HG03025 (cell line): Measurements from ENCODE around the gene FGR.

Experiments
- ATAC-seq: cut with Tn5 transposase; IDR thresholded peaks from one replicate; pipeline ENCODE4 v1.9.1; 2021; ENCODE audit warnings: mild to moderate bottlenecking, moderate library complexity; ENCODE audit not compliant: unreplicated experiment, low FRiP score

FGR gene

DNA sequence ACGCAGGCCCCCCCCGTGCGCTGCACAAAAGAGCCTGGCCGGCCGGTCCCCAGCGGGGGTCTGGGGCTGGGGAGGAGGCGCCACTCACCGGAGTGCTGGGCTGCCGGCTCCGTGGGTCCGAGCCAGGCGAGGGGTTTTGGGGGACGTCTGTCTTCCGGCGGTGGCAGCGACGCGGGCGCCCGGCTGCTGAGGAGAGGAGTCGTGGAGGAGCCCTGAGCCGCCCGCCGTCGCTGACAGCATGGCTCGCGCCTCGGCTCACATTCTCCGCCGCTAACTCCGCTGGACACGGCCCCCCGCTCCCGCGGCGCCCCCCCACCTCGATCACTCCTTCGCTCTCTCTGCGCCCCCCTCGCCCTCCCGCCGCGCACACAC lies 31.7 kb downstream of the FGR start:
- no peak for ATAC-seq

DNA sequence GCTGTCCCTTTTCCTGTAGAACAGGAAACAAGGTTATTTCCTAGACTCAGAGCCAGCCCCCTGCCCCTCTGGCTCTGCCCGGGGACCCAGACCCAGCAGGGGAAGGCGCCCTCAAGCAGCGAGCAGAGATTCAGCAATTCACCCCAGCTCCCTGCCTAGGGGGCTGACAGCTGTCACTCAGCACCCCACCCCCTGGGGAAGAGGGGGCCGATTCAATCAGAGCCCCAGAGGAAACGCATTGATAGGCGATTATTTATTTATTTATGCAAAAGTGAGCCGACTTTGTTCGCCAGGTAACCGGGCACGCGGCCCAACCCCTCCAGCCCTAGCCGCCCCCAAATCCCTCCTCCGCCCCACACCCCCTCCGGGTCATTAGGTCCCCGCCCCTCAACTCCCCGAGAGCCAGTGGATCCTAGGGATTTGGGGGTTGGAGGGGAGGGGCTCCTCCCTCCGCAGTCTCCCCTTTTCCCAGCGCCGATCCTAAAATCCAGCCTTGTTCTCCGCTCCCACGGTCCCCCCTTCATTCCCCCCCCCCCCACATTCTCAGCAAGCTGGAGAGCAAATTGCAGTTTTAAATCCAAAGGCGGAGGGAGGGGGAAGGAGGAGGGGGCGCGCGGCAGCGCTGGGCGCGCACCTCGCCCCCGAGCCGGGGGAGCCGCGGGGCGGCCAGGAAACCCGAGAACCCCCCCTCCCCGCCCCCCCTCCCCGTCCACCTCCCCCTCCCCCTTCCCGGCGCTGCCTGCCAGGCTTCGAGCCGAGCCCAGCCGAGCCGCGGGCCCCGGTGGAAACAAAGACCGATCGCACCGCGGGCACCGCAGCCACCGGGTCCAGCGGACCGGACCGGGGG lies 32.3 kb downstream of the FGR start:
- no peak for ATAC-seq

DNA sequence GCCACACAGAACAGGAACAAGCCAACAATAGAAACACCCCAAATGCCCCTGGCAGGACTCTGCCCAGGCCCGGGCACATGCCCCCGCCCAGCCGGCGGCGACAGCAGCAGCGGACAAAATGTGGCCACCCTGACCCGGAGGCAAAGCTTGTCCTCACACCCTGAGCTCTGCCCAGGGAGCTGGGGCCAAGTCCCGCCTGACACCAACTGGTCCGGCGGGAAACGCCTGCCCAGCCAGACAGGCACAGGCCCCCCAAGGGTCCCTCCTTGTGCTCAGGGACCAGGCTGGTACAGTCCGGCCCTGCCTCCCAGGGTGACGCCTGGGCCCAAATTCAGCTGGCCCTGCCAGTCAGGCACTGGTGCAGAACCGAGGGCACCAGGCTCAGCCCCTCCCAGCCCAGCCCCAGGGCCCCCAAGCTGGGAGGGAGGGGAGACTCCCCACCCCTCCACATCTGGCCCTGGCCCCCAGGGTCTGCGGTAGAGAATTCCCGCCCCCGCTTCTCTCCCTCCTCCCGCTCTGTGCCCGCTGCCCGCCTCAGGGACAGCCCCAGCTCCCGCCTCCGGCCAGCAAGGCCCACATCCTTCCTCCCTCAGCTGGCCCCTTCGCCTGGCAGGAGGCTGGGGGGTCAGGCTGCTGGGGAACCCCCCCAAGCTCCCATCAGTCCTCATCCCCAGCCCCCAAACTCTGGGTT lies 33.1 kb downstream of the FGR start:
- no peak for ATAC-seq

DNA sequence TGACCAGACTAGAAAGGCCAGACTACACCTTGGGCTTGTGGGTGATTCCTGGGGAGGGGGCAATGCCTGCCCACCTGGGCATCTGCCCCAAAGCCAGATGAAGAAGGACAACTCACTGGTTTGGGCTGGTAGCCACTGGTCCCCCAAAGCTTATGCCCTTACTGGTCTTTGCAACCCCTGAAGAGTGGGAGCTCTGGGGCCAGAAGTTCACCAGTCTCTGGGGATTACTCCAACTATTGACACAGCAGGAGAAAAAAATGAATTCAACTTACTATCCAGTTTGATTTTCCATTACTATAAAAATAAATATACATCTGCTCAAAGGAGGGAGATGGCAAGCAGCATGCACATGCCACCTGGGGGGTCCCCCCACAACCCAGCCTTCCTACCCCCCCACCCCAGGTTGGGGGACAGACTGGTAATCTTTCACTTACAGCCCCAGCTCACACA lies 33.6 kb downstream of the FGR start:
- no peak for ATAC-seq

DNA sequence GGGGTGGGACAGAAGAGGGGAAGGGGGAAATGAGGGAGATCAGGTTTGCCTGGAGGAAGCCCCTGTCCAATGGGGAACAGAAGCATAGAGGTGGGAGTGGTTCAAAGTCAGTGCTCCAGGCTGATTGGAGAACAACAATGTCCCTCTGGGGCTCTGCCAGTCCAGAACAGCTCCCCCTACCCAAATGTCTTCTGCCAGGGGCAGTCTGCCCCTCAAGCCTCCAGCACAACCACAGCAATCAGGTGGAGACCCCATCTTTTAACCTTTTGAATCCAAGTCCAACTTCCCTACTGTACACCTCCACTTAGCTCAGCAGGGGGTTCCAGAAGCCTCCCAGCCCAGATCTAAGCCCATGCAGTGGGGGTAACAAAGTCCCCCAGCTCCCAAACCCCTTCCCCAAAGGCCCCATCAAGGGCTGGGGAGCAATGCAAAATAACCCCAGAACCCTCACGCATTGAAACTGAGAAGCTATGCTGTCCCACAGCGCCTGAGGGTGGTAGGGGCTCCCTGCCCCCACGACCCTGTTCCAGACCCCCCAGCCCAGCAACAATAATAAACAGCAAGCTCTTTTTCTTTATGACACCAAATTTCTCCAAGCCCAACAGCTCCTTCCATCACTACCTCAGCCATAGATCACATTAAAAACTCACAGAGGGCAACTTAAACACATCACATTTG lies 34.3 kb downstream of the FGR start:
- no peak for ATAC-seq

DNA sequence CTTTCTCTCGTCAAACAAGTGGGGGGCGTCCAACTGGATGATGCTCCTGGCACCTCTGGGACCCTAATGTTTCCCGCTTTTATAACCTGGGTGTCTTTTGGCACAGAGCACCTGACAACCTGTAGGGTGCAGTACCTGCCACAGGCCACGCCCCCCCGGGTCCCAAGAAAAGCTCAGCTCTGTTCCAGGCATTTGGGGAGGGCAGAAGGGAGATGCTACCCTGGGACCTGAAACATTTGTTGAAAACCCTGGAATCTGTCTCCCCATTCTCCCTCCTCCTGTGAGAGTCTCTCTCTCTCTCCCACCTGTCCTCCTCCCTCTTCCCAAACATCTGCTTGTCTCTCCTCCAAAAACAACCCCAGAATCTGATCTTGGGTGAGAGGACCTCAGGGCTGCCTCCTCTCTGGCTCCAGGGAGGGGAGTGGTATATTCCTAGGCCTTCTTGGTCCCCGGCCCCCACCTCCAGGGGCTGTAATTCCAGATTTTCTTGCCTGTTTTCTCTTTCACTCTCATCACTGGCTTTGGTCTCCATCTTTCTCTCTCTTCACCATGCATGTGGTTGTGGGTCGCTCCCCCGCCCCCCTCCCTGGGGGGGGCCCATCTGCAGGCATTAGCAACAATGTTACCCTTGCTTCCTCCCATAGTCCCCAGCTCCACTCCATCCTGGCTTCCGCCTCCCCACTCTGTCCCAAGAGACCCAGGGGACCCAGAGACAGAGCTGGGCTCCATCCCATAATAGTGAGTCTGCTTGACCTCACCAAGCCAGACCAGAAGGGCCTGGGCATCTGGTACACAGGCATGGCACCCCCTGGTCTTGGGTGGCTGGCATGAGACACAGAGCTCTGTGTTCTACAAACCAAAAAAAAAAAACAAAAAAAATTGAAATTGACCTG lies 35.1 kb downstream of the FGR start:
- ATAC-seq = no peak

DNA sequence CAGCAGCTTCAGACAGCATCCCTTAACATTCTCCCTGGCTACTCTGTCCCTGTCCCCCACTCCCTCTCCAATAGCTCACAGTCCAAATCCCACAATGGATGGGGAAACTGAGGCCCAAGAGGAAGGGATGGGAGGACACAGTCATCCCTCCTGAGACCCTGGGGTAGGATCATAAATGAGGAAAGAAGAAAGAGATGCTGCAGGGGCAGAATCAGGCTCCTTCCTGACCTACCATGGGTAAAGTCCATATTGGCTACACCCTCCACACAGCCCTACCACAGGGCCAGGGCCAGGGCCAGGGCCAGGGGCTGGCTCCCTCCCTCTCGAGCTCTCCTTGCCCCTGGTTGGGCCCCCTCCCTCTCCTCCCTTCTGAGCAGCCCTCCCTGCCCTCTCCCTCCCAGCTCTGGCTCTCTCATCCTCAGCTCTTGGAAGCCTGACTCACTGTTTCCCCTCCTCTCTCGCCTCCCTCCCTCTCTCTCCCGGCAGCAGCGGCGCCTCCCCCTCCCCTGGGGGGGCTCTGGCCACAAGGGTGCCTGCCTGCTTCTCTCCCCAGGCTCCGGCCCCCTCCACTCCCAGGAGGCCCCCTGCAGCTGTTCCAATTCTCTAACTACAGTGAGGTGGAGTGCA lies 36.0 kb downstream of the FGR start:
- ATAC-seq = no peak

DNA sequence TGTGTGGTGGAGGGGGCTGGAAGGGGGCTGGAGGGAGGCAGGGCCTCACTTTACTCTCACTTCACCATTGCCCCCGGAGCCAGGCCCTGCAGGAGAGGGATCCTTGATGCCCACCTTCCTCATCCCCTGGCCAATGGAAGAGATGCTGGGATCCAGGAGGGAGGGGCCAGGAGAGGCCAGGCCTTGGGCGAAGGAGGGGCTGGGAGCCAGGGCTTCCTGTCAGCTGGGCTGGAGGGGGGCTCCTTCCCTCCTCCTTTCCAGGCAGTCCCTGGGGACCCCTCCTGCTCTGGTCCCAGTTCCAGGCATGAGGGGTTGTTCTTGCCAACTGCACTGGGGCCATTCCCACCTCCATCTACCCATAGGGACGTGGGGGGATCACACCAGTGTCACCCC lies 36.7 kb downstream of the FGR start:
- ATAC-seq = no peak

DNA sequence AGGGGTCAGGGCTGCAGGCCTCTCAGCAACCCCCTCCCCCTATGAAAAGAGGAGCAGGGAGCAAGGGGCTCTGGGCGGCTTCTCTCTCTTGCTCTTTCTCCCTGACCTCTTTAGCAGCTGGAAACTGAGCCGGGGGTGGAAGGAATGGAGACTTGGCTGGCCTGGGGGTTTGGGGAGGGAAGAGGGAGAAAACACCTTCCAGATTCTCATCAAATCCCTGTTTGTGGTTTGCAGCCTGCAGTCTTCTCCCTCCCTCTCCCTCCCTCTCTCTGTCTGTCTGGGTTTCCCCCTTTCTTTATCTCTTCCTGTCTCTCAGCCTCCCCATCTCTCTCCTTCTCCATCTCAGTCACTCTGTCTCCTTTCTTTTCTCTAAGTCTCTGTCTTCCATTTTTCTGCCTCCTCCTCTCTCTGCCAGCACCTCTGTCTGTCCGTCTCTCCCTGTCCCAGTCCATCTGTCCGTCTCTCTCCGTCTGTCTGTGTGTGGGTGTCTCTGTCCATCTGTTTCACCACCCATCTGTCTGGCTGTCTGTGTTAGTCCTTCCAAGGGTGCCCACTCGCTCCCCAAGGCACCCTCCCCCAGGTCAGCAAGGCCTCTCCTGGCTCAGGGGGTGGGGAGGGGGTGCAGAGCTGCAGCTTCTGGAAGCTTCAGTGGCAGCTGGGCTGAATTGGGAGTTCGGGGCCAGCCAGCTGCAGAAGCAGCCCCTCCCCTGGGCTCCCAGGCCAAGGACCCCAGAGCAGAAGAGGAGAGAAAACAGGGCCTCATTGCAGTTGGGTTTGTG lies 37.3 kb downstream of the FGR start:
- no peak for ATAC-seq

DNA sequence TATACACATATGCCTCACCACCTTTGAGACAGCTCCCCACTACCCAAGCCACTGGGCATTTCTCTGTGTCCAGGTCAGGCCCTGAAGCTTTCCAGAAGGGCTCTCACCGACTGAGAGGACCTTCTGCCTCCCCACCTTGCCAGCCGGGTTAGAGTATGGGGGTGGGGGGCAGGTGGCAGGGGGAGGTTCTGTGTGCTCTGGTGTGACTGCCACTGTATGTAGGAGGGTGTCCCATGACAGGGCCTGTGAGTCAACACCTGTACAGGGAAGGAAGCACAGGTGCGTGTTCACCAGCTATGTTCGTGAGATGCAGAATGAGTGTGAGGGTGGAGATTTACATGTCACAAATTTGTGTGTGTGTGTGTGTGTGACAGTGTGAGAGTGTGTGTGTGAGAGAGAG lies 38.0 kb downstream of the FGR start:
- no peak for ATAC-seq

DNA sequence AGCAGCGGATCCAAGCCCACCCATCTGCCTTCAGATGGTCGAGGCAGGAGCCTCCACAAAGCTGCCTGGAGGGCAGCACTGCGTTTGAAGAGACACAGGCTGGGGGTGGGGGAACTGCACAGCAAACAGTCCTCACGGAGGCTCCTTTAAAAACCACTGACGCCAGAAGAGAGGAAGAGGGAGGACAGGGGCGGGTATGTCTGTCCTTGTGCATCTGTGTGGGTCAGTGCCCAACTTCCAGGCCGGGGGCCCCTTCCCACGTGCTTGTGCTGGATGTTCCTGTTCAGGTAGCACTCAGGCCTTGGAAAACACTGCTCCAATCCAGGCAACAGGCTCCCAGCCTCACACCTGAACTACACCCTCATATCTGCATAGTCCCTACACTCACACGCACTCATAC lies 38.7 kb downstream of the FGR start:
- no peak for ATAC-seq

DNA sequence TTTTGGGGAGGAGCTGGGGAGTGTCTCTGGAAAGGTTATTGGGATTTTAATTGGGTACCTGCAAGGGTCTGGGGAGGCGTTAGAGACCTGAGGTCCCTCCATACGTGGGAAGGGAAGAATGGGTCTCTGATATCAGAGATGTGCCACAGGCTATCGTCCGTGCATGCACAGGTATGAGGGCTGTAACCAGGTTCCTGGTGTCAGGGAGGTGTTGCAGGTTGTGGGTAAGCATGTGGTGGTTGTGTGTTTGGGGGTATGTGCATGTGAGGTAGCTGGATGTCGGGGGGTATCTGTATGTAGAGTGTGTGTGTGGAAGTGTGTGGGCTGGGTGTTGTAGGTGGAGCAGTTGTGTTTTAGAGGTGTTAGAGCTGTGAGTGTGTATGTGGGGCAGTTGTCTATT lies 39.4 kb downstream of the FGR start:
- no peak for ATAC-seq

DNA sequence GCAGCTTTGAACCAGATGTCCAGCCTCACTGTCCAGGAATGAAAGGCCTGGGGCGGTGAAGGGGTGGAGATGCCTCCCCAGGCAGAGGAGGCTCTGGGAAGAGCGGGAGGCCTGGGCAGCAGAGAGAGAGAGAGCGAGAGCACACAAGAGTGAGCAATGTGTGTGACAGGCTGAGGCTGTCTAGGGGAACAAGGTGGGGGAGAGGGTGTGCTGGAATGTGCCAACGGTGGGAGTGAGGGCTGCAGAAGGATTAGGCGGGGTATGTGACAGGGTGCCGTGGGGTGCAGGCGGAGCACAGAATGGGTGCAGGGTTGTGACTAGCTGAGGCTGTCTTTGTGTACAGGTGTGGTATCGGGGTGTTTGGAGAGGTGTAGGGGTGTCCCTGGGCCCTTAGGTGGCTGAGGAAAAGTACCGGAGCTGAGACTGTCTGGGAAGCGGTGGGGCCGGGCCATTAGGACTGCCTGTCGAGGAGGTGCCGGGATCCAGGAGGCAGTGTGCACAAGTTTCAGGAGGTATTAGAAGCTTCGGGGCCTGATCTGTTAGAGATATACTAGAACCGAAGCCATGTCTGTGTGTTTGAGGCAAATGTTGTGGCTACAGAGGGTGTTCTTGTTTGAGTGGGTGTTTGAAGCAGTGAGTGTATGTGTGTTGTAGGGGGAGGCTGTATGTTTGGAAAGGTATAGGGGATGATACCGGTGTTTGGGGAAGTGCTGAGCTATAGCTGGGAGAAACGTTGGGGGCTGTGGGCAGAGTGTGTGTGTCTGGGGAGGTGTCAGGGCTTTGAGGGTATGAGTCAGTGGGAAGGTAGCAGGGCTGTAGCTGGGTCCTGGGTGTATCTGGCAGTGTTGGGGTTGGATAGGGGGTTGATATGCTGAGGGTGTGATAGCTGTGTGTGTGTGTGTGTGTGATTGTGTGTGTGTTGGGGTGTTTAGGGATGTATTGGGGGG lies 40.1 kb downstream of the FGR start:
- ATAC-seq = no peak

DNA sequence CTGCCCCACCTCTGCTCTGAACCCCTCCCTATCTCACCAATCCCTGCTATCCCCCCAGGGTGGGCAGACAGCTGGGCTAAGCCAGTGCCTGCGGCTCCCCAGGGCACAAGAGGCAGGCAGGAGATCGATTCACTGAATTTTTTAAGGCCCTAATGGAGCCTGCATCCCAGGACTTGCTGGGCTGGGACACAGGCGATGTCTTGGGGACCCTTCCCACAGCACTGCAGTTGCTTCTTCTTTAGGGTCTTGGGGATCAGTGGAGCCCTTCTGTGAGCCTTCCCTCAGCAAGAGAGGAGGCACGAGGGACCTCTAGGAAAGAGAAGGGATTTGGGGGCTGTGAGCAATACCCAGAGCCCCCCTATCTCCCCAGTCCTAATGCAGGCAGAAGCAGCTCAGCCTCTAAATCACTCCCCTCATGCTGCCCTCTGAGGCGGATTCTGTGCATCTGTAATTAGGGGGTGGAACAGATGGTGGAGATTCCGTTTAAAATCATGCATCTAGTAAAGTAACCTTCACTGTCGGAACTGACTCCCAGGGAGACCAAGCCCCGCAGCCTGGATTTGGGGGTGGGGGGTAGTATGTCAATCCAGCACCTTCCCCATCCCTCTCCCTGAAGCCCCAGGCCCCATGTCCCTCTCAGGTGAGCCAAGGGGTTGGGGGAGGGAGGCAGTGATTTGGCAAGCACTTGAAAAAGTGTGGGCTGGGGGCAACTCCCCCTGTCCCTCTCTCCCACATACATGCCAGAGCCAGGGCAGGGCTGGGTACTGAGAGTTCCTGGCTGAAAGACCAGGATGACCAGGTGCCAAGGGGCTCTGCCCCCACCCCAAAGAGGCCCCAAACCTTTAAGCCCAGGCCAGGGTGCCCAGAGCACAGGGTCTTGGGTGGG lies 41.1 kb downstream of the FGR start:
- no peak for ATAC-seq

DNA sequence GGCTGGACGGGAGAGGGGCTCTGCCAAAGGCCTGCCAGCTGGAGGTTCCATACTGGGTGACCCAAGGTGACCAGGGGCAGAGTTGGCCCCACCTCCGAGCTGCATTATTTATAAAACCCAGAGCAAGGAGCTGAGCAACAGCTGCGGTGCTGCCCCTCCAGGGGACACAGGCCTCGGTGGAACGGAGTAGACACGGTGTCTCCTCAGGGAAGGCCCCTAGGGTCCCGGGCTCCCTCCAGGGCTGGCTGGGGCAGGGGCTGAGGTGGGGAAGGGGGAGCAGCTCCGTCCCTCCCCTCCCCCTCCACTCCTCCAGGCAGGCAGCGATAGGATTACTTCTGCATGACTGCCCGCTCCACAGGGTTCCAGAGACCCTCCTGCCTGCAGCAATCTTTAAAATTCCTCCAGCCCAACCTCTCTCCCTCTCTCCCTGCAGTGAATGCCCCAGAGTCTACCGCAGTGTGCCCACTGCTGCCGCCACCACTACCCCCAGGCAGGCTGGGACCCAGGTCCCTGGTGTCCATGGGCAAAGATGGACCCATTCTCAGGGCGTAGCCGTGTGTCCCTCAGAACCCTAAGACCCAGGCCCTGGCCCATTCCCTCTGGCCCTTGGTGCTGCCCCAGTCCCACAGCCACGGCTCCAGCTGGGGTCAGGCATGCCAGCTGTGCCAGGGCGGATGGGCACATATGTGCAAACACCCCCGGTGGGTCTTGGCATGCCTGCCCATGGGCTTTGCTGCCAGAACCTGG lies 41.9 kb downstream of the FGR start:
- ATAC-seq = no peak

DNA sequence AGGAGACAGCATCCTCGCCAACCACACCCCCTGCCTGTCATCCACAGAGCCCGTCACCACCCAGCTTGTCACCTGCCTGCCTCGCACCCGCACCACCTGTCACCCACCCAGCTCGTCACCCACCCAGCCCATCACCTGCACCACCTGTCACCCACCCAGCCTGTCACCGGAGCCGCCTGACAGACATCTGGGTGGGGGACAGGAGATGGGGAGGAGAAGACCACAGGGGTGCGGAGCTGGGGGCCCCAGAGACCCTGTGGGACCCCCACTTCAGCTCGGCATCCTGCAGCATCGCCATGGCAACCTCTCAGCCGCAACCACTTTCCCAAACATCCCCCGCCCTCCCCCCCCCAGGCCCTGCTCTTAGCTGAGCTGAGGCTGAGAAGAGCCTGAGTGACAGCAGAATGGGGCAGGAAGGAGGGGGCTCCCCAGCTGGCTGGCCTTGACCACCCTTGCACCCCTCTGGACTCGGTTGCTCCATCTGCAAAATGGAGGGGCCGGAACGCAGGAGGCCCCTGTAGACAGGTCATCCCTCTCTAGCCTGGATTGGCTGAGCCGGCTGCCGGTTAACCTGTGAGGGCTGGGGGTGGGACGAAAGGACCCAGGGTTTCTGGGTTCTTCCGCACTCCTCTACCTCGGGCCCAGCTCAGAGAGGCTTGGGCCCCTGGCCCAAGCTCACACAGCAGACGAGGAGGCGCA lies 42.6 kb downstream of the FGR start:
- ATAC-seq = no peak
